NCI-H1436 (cell line): ENCODE data around the gene NT5C.

ENCODE experiments used
- DNase-seq: peaks from one replicate; lab custom pipeline; 2025; lab: John Stamatoyannopoulos, UW

The NT5C gene

GRCh38 chr17:75116737-75117136 lies 14.8 kb downstream of the NT5C start:
- DNase-seq, result no peak

GRCh38 chr17:75115555-75115954 lies 16.0 kb downstream of the NT5C start:
- DNase-seq, result no peak

- DNase-seq, result no peak
Observed at GRCh38 chr17:75114552-75115314, 16.8 kb downstream of the NT5C start.

- DNase-seq, result peak; percentile 87
Observed at GRCh38 chr17:75113798-75114551, 17.6 kb downstream of the NT5C start.

- no peak for DNase-seq
Observed at GRCh38 chr17:75111777-75112335, 19.7 kb downstream of the NT5C start.

- no peak for DNase-seq
Observed at GRCh38 chr17:75110234-75110937, 21.2 kb downstream of the NT5C start.

GRCh38 chr17:75109407-75110233 lies 21.9 kb downstream of the NT5C start, which contains the start of gene ARMC7:
ARMC7 (plus strand) TSS chr17:75109969; CDS start chr17:75110289, 320 bp downstream.
- peak; percentile 91 for DNase-seq

- no peak for DNase-seq
Observed at GRCh38 chr17:75109046-75109406, 22.5 kb downstream of the NT5C start.

GRCh38 chr17:75108193-75108592 lies 23.3 kb downstream of the NT5C start:
- no peak for DNase-seq

GRCh38 chr17:75105126-75106080 lies 26.1 kb downstream of the NT5C start:
- peak; percentile 63 for DNase-seq

- DNase-seq, result no peak
Observed at GRCh38 chr17:75103601-75104554, 27.7 kb downstream of the NT5C start.

- DNase-seq, result peak; percentile 51
Observed at GRCh38 chr17:75102385-75102821, 29.1 kb downstream of the NT5C start.

- no peak for DNase-seq
Observed at GRCh38 chr17:75099881-75100595, 31.5 kb downstream of the NT5C start.

- no peak for DNase-seq
Observed at GRCh38 chr17:75098861-75099260, 32.7 kb downstream of the NT5C start.

- no peak for DNase-seq
Observed at GRCh38 chr17:75097865-75098264, 33.7 kb downstream of the NT5C start.

- no peak for DNase-seq
Observed at GRCh38 chr17:75096082-75096625, 35.4 kb downstream of the NT5C start.

- DNase-seq, result no peak
Observed at GRCh38 chr17:75094871-75095399, 36.6 kb downstream of the NT5C start.
